ENCODE measurements around the gene PHOSPHO2. TPM values are rescaled to one million over a fixed set of nuclear protein-coding genes. Genes with fewer than 3 reads are reported as not detected.

Gene PHOSPHO2
- total RNA-seq, 1 experiment from 2014 or later = 6.9 TPM

GRCh38 chr2:169743549-169743948 lies 49.3 kb downstream of the PHOSPHO2 start:
- DNase-seq (ENCODE audit: low spot score) = no peak
- BruUV-seq (replicated peaks) = no TSS peak
- no peaks in the 10 kb centered on the region for H3K4me1 ChIP-seq (ENCODE audit: insufficient read depth, low read length, poor library complexity, severe bottlenecking)
- intact Hi-C loops (cut with micrococcal nuclease; ENCODE audit: unreplicated experiment) = no loop called here
- H3K27ac ChIP-seq (ENCODE audit: low read depth, low read length, poor library complexity, severe bottlenecking) = no peak overlapping the region
- POLR2A ChIA-PET (ENCODE audit: low non-redundant PET) = no interaction called here
- TF ChIP-seq CTCF (conservative IDR thresholded peaks at IDR 0.05; ENCODE audit: low read depth, low read length) (no peak), EZH2 (IDR thresholded peaks at IDR 0.05; ENCODE audit: borderline replicate concordance, low read depth, low read length, poor library complexity, severe bottlenecking) (no peak)
- CTCF ChIA-PET = interaction anchor here (0.7 kb wide), 1 partner anchor 291 kb away, joined by 3 read pairs; no protein-coding TSS in a partner anchor
- H3K27me3 ChIP-seq (replicated peaks; ENCODE audit: insufficient read depth, low read depth, low read length, poor library complexity) = no peaks in the 10 kb centered on the region
- H3K9me3 ChIP-seq (ENCODE audit: low read depth, low read length, poor library complexity, severe bottlenecking) = no peaks in the 10 kb centered on the region
- H3K4me3 ChIP-seq (ENCODE audit: low read depth, low read length, poor library complexity, severe bottlenecking) = no peak overlapping the region
- H3K36me3 ChIP-seq (ENCODE audit: insufficient read depth, low read length, poor library complexity, severe bottlenecking) = peaks cover 33% of the 10 kb centered on the region

- H3K4me1 ChIP-seq (ENCODE audit: insufficient read depth, low read length, poor library complexity, severe bottlenecking) = no peaks in the 10 kb centered on the region
- TF ChIP-seq EZH2 (IDR thresholded peaks at IDR 0.05; ENCODE audit: borderline replicate concordance, low read depth, low read length, poor library complexity, severe bottlenecking) (no peak), CTCF (conservative IDR thresholded peaks at IDR 0.05; ENCODE audit: low read depth, low read length) (no peak)
- intact Hi-C loops (cut with micrococcal nuclease; ENCODE audit: unreplicated experiment) = no loop called here
- no peaks in the 10 kb centered on the region for H3K9me3 ChIP-seq (ENCODE audit: low read depth, low read length, poor library complexity, severe bottlenecking)
- H3K27me3 ChIP-seq (replicated peaks; ENCODE audit: insufficient read depth, low read depth, low read length, poor library complexity) = no peaks in the 10 kb centered on the region
- ChIA-PET POLR2A (ENCODE audit: low non-redundant PET) (no interaction called here), CTCF (no interaction called here)
- H3K36me3 ChIP-seq (ENCODE audit: insufficient read depth, low read length, poor library complexity, severe bottlenecking) = peaks cover 50% of the 10 kb centered on the region
- H3K27ac ChIP-seq (ENCODE audit: low read depth, low read length, poor library complexity, severe bottlenecking) = no peak overlapping the region
- DNase-seq (ENCODE audit: low spot score) = no peak
- BruUV-seq (replicated peaks) = no TSS peak
- no peak overlapping the region for H3K4me3 ChIP-seq (ENCODE audit: low read depth, low read length, poor library complexity, severe bottlenecking)
Measured at GRCh38 chr2:169746240-169746639, 52.0 kb downstream of the PHOSPHO2 start.

GRCh38 chr2:169748319-169748718 lies 54.0 kb downstream of the PHOSPHO2 start:
- no peaks in the 10 kb centered on the region for H3K4me1 ChIP-seq (ENCODE audit: insufficient read depth, low read length, poor library complexity, severe bottlenecking)
- peaks cover 46% of the 10 kb centered on the region for H3K36me3 ChIP-seq (ENCODE audit: insufficient read depth, low read length, poor library complexity, severe bottlenecking)
- TF ChIP-seq CTCF (conservative IDR thresholded peaks at IDR 0.05; ENCODE audit: low read depth, low read length) (no peak), EZH2 (IDR thresholded peaks at IDR 0.05; ENCODE audit: borderline replicate concordance, low read depth, low read length, poor library complexity, severe bottlenecking) (no peak)
- intact Hi-C loops (cut with micrococcal nuclease; ENCODE audit: unreplicated experiment) = no loop called here
- BruUV-seq (replicated peaks) = no TSS peak
- H3K9me3 ChIP-seq (ENCODE audit: low read depth, low read length, poor library complexity, severe bottlenecking) = no peaks in the 10 kb centered on the region
- ChIA-PET CTCF (no interaction called here), POLR2A (ENCODE audit: low non-redundant PET) (no interaction called here)
- no peak overlapping the region for H3K27ac ChIP-seq (ENCODE audit: low read depth, low read length, poor library complexity, severe bottlenecking)
- no peaks in the 10 kb centered on the region for H3K27me3 ChIP-seq (replicated peaks; ENCODE audit: insufficient read depth, low read depth, low read length, poor library complexity)
- no peak for DNase-seq (ENCODE audit: low spot score)
- H3K4me3 ChIP-seq (ENCODE audit: low read depth, low read length, poor library complexity, severe bottlenecking) = no peak overlapping the region

Other genes with a start within 250 kb of the PHOSPHO2 start
- 11.5 TPM in 2 replicates for gene BBS5, start 215.0 kb upstream of the PHOSPHO2 start, total RNA-seq (2021)
- gene KLHL41, start 184.8 kb upstream of the PHOSPHO2 start, total RNA-seq (2021) = 0.34 and 0.63 TPM in 2 replicates
- 37.3 and 42.1 TPM in 2 replicates for gene FASTKD1, start 120.6 kb upstream of the PHOSPHO2 start, total RNA-seq (2021)
- gene PPIG, start 110.1 kb upstream of the PHOSPHO2 start, total RNA-seq (2021) = 69.1 and 69.8 TPM in 2 replicates
- gene CFAP210, start 64 bp upstream of the PHOSPHO2 start, total RNA-seq (2021) = 0.37 and 0.83 TPM in 2 replicates
- gene KLHL23, start 39.4 kb downstream of the PHOSPHO2 start, total RNA-seq (2021) = 48.4 and 50.1 TPM in 2 replicates
- gene SSB, start 104.4 kb downstream of the PHOSPHO2 start, total RNA-seq (2021) = 219 and 231 TPM in 2 replicates
- gene METTL5, start 130.4 kb downstream of the PHOSPHO2 start, total RNA-seq (2021) = 97.3 and 107 TPM in 2 replicates
- 48.9 and 51.7 TPM in 2 replicates for gene UBR3, start 133.0 kb downstream of the PHOSPHO2 start, total RNA-seq (2021)